GM18868 (cell line): Measurements from ENCODE around the gene TBPL1.
"Not testable (repeated sequence)": the region's sequence is repeated elsewhere in the genome, so short reads cannot be mapped to it uniquely, and the experiment has no call there.

Experiments used
- ATAC-seq: cut with Tn5 transposase; IDR thresholded peaks from one replicate; pipeline ENCODE4 v1.9.1; 2021; ENCODE audit warnings: mild to moderate bottlenecking, moderate library complexity; ENCODE audit not compliant: unreplicated experiment

Gene TBPL1

DNA sequence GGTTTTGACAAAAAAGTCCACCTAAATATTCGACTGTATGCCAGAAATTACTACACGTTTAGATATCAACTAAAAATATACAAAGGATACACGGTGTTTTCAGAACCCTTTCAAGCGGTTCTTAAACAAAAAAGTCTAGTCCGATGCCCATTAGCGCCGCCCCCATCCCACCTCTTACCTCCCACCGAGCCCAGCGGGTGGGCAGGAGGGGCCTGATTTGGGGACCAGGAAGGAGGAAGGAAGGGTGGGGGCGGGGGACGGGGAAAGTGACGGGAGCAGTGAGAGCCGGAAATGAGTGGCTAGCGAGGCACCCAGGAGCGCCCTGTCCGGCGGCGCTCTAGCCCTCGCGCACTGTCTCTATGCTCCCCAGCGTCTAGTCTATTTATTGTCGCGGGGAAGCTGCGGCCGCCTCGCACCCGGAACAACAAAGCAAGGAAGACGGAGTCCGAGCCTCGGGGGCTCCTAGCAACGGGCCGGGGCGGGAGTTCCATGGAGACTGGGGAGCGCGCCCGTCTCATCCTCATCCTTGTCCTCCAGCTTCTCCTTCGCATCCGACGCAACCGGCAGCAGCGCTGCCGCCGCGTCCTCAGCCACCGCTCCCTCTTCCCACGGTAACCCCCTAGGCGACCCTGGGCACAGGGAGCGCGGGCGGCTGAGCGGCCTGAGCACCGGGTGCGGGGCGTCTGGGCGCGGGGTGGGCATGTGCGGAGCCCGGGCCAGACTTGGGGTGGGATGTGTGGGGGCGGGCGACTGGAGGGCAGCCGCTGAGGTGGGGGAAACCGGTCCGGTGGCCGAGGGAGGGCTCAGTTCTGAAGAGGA lies at the start of gene TBPL1:
Gene TBPL1, plus strand, starts transcription at position 410 of the 819 bp plus-strand sequence. CDS start 26,902 bp downstream, outside the sequence.
- ATAC-seq = peak; percentile 90

DNA sequence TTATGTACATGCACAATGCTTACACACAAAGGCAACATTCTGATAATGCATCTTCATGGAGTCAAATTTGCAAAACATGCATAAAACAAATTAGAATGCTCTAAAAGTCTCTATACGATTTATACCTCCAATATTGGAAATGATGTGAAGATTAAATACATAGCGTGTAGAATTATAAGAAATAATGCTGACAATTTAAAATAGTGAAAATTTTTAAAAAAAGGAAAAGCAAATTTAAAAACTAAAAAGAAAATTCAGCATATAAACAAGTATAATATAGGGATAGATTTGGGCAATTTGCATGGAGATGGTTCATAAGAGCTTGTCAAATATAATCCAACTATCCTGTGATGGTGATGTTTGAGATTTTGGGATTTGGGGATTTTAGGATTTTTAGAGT lies 49.2 kb upstream of the TBPL1 start:
- no peak for ATAC-seq

DNA sequence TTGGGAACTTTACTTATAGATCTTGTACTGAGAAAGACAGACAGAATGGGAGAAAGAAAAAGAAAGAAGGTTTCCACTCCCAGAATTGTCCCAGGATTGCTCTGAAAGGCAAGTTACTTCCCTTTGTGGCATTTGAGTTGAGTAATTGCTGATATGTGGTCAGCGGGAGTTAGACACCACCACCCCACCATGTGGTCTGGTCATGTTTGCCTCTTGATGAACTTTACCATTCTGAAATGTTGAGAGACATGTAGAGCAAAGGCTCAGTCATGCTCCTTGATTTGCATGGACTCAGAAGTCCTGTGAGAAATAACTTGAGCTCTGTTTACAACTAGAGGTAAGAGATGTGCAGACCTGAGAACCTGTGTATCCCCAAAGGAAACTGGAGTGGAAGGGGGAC lies 47.0 kb upstream of the TBPL1 start:
- no peak for ATAC-seq

DNA sequence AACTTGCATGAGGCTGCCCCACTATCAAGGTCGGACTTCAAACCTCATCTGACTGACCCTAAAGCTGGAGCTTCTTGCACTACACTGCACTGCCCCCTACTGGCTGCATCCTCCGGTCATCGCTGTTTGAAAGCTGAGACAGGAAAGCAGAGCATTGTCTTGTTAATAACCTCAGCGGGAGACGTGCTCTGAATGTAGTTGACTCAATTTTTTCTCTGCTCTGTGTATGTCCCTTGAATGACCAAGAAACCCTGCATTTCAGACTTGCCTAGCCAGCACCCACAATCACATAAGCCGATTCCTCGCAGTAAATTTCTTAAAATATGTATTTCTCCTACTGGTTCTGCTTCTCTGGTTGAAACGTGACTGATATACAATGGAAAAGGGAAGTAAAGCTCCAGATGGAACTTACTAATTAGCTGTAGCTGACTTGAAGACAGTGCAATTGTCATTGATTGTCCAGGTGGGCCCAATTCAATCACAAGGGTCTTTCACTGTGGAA lies 36.3 kb upstream of the TBPL1 start:
- peak; percentile 82 for ATAC-seq

DNA sequence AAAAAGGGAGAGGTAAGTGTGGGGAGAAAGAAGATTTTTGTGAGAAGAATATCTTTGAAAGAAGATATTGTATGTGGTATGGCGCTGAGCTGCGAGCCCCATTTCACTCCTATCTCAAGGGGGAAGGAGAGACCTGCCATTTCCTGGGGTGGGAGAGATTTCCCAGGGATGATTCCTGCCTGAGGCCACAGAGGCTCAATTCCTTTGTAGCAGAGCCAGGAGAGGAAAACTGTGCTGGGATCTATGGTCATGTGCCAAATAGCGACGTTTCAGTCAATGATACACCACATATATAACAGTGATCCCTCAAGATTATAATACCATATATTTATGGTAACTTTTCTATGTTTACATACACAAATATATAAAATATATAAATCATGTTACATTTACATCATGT lies 35.2 kb upstream of the TBPL1 start:
- no peak for ATAC-seq

DNA sequence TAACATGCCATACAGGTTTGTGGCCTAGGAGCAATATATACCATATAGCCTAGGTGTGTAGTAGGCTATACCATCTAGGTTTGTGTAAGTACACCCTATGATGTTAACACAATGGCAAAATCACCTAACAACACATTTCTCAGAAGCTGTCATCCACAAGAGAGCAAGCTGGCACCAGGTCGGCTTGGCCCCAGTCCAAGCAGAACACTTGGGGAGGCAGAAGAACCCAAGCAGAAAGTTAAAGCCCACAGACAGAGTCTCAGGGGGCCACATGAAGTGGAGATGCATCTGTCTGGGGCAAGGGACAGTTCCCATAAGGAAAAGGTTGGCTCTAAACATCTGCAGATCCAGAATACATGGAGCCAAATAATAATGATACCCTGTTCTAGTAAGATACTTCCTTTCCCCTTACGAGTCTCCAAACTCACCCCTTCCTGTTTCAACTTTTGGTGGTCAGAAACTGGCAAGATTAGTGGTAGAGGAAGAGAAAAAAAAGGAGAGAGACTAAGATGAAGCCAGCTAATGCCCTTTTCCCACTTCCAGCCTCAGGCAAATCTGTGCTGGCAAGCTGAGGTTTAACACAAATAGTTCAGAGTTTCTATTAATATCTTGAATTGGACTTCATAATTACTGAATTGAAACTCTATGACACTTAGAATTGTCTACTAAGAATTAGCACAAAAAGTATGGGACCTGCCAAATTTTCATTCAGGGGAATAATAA lies 34.7 kb upstream of the TBPL1 start:
- ATAC-seq = no peak

DNA sequence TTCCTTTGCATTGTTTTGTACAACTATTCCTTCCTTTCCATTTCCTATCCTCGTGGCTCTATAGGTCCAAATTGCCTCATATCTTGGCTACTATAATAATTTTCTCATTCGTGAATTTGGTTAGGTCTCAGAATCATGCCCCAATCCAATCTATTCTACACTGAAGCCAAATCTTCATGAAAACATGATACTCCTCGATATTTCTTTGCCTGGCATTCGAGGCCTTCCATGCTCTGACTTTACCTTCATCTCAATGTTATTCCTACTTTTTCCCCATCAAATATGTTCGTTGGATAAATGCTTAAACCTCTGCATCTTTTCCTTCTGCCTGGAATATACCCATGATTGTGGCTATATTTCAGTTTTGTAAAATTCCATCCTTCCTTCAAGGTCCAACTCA lies 33.7 kb upstream of the TBPL1 start:
- ATAC-seq = no peak

DNA sequence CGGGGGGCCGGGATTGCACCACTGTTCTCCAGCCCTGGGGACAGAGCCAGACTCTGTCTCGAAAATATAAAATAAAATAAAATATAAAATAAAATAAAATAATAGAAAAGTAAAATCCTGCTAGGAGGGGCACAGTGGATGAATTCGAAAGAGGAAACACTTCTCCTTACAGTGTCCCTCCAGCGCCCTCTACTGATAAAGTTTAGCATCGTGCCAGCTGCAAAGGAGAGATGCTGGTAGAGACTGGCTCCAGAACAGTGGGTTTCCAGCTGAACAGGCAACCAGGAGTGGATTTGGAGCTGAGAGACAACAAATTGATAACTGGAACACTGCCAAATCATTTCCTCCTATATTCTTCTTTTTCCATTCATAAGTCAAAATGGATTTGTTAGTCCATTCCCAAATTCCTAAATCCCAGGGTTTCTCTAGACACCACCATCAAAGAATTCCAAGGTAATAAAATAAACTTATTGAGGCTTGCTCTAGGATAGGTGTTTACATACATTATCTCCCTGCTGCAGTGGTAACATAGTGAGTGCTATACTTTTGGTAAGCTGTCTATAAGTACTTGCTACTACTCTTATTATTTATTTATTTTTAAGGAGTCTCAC lies 31.7 kb upstream of the TBPL1 start:
- ATAC-seq = peak; percentile 51

DNA sequence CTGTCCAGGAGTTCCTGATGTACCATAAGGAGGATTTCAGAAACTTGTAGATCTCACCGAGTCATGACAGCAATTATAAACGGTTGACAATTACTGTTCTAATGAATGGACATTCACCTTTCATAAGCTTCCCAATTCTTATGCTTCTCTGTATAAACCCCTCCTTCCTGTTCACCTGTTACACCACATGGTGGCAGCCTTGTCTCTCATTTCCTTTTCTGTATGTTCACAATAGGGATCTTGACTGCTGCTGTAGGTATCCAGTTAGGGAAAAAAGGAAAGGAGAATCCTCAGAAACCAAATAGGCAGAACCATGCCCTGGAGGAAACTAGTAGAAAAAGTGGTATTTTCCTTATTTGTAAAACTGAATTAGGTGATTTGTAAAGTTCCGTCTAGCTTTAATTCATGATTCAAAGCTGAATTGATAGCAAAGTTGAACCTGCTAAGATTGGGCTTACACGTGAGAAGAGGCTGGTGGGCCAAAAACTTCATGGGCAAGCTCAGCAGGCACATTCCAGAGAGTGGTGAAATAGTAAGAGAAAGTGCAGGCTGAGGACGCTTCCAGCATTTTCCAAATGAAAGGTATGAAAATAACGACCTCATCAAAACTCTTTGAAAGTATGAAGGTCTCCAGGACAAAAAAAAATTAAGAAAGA lies 29.0 kb upstream of the TBPL1 start:
- ATAC-seq = peak; percentile 81

DNA sequence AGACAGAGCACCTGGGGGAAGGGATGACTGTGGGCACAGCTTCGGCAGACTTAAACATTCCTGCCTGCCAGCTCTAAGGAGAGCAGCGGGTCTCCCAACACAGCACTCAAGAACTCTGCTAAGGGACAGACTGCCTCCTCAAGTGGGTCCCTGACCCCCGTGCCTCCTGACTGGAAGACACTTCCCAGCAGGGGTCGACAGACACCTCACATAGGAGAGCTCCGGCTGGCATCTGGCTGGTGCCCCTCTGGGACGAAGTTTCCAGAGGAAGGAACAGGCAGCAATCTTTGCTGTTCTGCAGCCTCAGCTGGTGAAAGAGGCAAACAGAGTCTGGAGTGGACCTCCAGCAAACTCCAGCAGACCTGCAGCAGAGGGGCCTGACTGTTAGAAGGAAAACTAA lies 21.8 kb upstream of the TBPL1 start:
- not testable (repeated sequence) for ATAC-seq

DNA sequence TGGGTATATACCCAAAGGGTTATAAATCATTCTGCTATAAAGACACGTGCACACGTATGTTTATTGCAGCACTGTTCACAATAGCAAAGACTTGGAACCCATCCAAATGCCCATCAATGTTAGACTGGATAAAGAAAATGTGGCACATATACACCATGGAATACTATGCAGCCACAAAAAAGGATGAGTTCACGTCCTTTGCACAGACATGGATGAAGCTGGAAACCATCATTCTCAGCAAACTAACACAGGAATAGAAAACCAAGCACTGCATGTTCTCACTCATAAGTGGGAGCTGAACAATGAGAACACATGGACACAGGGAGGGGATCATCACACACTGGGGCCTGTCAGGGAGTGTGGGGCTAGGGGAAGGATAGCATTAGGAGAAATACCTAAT lies 16.7 kb upstream of the TBPL1 start:
- not testable (repeated sequence) for ATAC-seq

DNA sequence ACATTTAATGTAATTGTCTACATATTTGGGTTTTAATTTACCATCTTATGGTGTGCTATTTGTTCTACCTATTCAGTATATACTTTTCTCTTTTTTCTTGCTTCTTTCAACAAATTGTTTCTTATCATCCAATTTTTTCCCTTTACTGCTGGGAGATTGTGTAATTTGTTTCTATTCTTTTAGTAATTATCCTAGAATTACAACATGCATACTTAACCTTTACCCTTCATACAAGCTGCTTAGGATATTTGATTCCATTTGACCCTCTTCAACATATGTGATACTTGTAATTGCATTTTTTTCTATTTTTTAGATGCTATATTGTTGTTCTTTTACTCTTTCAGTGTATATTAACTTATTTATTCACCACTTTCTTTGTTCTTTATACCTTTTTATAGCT lies 15.1 kb upstream of the TBPL1 start:
- no peak for ATAC-seq

DNA sequence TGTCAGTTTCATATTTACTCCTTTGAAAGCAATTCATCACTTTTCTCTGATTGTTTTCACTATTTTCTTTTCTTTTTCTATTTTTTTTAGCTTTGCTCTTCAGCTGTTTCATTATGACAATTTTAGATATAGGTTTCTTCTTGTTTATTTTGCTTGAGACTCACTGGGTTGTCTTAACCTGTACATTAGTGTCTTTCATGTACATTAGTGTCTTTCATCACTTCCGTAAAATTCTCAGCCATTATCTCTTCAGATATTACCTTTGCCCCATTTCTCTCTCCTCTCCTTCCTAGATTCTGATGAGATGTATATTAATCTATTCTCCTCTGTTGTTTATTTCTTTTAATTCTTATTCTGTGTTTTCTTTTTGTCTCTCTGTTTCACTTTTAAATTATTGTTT lies 14.5 kb upstream of the TBPL1 start:
- no peak for ATAC-seq

DNA sequence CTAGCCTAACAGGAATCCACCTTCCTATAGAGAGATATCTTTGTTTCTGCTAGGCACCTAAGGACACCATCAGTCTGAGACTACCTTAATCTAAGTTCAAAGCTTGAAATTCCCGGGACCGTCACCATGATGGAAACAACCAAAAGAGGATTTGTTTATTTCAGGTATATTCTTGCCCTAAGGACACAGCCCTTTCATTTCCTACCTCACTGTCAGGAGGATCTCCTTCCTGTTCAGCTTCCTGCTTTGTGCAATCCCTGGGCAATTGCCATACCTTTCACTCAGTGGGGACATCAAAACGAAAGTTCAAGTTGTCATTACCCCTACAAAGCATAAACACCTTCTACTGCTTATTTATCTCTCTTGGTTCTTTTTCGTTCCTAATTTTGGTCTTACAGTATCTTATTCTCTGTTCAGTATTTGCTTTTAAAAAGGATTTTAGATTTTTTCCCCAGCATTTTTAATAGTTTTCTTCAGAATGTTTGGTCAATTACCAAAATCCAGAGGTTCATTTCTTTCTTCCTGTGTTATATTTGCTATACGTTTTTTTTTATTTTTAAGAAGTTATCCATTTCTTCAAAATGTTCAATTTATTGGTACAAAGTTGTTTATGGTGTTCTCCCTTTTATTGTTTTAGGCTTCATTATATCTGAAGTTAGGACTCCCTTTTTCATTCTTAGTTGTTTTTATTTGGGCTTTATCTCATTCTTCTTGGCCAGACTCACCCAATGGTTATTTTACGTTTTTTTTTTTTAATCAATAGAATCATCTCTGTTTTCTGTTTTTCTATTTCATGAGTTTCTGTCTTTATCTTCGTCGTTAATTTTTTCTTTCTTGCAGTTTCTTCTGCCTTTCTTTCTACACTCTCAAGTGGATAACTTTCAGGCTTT lies 13.0 kb upstream of the TBPL1 start:
- ATAC-seq = no peak

DNA sequence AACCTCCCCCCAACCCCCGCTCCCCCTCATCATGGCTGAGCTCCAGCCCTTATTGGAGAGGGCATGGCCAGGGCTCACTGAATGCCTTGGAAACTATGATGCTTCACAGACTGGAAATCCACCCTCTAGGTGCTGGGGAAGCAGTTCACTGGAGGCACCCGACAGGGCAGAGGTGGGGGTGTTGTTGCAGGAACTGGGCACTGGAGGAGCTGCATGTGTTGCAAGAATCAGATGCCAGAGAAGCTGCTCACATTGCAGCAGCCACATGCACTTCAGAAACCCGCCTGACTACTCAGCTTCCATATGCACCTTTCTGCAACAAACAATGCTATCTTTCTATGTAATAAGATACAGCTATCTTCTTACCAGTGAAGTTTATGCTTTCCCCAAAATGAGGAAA lies 7.9 kb upstream of the TBPL1 start:
- ATAC-seq = no peak

DNA sequence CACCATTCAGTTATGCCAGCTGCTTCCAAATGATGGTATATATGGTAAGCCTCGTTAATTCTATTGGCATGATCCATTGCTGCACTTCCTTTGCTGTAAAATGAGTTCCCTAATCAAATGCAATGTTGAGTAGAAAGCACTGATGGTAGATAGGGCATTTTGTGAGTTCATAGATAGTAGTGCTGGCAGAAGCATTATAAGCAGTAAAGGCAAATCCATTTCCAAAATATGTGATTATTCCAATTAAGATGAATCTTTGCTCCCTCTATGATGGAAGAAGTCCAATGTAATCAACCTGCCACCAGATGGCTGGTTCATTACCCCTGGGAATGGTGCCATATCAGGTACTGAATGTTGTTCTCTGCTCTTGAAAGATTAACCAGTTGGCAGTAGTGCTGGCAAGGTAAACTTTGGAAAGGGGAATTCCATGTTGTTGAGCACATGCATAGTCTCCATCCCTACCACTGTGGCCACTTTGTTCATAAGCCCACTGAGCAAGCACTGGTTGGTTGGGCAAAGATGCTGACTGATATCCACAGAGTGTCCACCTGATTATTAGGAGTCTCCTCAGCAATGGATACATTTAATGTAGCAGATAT lies 5.6 kb upstream of the TBPL1 start:
- no peak for ATAC-seq

DNA sequence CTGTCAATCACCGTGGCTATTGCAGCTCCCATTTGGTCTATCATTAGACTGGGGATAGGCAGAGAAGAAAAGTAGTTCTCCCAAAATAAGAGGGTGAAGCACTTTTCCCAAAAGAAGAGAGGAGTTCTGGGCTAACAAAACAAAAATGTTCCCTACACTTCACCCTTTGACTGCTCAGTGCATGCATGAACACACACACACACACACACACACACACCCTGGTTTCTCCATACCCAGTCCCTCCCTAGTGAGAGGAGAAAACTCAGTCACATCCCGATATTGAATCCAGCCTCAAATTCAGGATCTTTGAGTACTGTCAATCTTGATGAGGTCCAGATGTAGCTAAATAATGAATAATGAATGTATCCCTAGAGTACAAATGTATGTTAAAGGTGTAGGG lies 4.6 kb upstream of the TBPL1 start:
- no peak for ATAC-seq

DNA sequence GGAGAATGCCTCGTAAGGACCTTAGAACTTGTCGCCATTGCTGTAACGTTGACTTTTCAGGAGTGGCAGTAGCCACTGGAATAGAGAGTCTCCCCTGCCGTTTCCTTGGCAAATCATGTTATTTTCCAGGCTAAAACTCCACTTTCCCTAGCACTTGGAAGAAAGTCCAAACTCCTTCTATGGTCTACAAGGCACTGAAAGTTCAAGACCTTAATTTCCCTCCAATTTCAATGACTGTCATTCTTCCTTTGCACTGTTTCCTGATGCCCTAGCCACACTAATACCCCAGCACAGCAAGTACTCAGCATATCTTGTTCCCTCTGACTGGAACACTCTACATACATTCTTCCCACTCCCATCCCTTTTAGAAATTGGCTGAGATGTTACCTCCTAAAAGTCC lies 1.8 kb upstream of the TBPL1 start:
- ATAC-seq = no peak

DNA sequence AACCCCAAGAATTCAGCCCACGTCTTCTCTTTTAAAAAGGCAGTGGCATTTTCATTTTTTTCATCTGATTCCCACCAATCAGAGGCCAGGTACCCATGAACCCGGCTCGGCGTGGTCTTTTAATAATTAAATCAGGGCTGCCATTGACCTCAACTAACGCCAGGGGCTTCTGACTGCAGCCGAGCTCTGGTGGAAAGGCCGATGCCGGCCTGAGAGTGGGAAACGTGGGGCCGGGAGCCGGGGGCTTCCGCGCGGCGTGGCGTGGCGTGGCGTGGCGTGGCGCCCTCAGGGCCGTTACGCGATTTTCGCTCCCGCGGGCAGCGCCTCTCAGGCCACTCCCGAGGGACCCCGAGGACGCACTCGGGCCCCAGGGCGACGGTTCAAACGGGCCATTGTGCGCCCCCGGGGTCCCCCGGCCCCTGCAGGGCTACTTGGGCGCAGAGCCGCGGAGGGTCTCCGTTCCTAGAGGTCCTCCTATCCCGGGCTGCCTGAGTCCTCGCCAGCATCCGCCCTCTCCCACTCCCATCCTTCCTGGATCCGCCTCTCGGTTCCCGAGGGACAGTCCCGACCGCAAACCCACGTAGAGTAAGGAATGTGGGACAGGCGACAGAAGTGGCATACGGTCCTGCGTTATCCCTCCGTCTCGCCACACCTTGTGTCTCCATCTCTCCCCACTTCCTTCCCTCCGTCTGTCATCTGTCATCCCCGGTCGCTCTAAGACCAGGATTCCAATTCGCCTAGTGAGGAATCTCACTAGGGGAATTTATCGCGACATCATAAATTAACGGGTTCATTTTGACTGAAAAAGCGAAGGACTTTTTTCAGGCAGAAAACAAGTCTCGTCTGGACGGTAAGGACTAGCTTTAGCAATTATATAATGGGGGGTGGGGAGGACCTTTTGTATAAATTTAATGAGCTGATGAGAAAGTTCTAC lies 876 bp upstream of the TBPL1 start:
- ATAC-seq = peak; percentile 48
